ENCODE results near the gene DNAH14. TPM values are rescaled to one million over a fixed set of nuclear protein-coding genes. Genes with fewer than 3 reads are reported as not detected.

DNAH14 gene
- total and polyA plus RNA-seq, 2 donors from 2014 or later: 6.6 to 25.1 TPM

DNA sequence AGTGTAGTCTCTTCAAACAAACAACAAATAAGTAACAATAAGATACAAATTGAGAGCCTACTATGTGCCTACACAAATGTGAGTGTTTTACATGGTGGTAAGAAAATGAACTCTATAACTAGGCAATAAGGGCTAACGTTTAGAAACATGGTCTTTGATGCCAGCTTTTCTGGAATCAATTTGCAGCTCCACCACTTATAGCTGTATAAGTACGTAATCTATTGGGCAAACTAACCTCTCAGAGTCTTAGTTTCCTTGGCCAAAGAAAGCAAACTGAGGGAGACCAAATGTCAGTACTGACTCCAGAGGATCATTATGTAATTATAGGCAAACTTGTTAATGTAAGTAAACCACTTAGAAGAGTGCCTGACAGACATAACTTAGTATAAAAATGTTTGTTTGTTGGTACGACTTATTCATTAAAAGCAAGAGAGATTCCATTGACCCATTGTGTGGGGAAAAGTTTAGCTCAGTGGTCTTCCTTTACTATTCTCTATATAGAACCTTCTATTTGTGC is 438.6 kb downstream of the DNAH14 start:
- H3K9ac ChIP-seq (ENCODE audit: low read length in 3 of 3): no peak overlapping the region
- FAIRE-seq (no peak), DNase-seq (no peak)
- no peak overlapping the region for H3K4me3 ChIP-seq (ENCODE audit: low read length in 3 of 3)
- H3K9me3 ChIP-seq (ENCODE audit: control insufficient read depth in 2 of 3, insufficient read depth in 1 of 3, low read length in 3 of 3): no peaks in the 10 kb centered on the region
- no peaks in the 10 kb centered on the region for H3K36me3 ChIP-seq (ENCODE audit: control insufficient read depth in 2 of 3, insufficient read depth in 3 of 3, low read length in 3 of 3)
- intact Hi-C loops (cut with DNase I): no loop called here
- TF ChIP-seq CTCF (IDR thresholded peaks at IDR 0.05; ENCODE audit: borderline replicate concordance, extremely low read depth, insufficient read depth): no peak
- no peaks in the 10 kb centered on the region for H3K4me1 ChIP-seq (ENCODE audit: control insufficient read depth in 2 of 3, insufficient read depth in 2 of 3, low read depth in 1 of 3, low read length in 3 of 3)
- no peak overlapping the region for H3K27ac ChIP-seq (ENCODE audit: low read depth in 2 of 2, low read length in 2 of 2)
- H3K27me3 ChIP-seq (ENCODE audit: control insufficient read depth, insufficient read depth, low read length): no peaks in the 10 kb centered on the region

GRCh38 chr1:225371366-225372010 is 442.0 kb downstream of the DNAH14 start:
- DNase-seq: no peak
- intact Hi-C loops (cut with DNase I): no loop called here
- FAIRE-seq: no peak
- no peak overlapping the region for H3K27ac ChIP-seq (ENCODE audit: low read depth in 2 of 2, low read length in 2 of 2)
- no peaks in the 10 kb centered on the region for H3K9me3 ChIP-seq (ENCODE audit: control insufficient read depth in 2 of 3, insufficient read depth in 1 of 3, low read length in 3 of 3)
- H3K36me3 ChIP-seq (ENCODE audit: control insufficient read depth in 2 of 3, insufficient read depth in 3 of 3, low read length in 3 of 3): no peaks in the 10 kb centered on the region
- H3K4me3 ChIP-seq (ENCODE audit: low read length in 3 of 3): no peak overlapping the region
- H3K4me1 ChIP-seq (ENCODE audit: control insufficient read depth in 2 of 3, insufficient read depth in 2 of 3, low read depth in 1 of 3, low read length in 3 of 3): no peaks in the 10 kb centered on the region
- H3K9ac ChIP-seq (ENCODE audit: low read length in 3 of 3): no peak overlapping the region
- H3K27me3 ChIP-seq (ENCODE audit: control insufficient read depth, insufficient read depth, low read length): no peaks in the 10 kb centered on the region
- TF ChIP-seq CTCF (IDR thresholded peaks at IDR 0.05; ENCODE audit: borderline replicate concordance, extremely low read depth, insufficient read depth): no peak

DNA sequence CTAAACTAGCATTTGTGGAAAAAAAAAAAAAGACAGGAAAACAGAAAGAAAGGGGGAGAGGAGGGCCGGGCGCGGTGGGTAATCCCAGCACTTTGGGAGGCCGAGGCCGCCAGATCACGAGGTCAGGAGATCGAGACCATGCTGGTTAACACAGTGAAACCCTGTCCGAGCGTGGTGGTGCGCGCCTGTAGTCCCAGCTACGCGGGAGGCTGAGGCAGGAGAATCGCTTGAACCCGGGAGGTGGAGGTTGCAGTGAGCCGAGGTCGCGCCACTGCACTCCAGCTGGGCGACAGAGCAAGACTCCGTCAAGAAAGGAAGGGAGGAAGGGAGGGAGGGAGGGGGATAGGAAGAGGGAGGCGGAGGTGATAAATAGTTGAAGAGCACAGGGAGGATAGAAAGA is 443.7 kb downstream of the DNAH14 start:
- Histone ChIP-seq H3K36me3 (ENCODE audit: control insufficient read depth in 2 of 3, insufficient read depth in 3 of 3, low read length in 3 of 3) (no peaks in the 10 kb centered on the region), H3K4me3 (ENCODE audit: low read length in 3 of 3) (no peak overlapping the region), H3K9me3 (ENCODE audit: control insufficient read depth in 2 of 3, insufficient read depth in 1 of 3, low read length in 3 of 3) (no peaks in the 10 kb centered on the region), H3K27ac (ENCODE audit: low read depth in 2 of 2, low read length in 2 of 2) (no peak overlapping the region), H3K4me1 (ENCODE audit: control insufficient read depth in 2 of 3, insufficient read depth in 2 of 3, low read depth in 1 of 3, low read length in 3 of 3) (no peaks in the 10 kb centered on the region), H3K27me3 (ENCODE audit: control insufficient read depth, insufficient read depth, low read length) (no peaks in the 10 kb centered on the region), H3K9ac (ENCODE audit: low read length in 3 of 3) (no peak overlapping the region)
- intact Hi-C loops (cut with DNase I): no loop called here
- FAIRE-seq (no peak), DNase-seq (no peak)
- no peak for TF ChIP-seq CTCF (IDR thresholded peaks at IDR 0.05; ENCODE audit: borderline replicate concordance, extremely low read depth, insufficient read depth)

DNA sequence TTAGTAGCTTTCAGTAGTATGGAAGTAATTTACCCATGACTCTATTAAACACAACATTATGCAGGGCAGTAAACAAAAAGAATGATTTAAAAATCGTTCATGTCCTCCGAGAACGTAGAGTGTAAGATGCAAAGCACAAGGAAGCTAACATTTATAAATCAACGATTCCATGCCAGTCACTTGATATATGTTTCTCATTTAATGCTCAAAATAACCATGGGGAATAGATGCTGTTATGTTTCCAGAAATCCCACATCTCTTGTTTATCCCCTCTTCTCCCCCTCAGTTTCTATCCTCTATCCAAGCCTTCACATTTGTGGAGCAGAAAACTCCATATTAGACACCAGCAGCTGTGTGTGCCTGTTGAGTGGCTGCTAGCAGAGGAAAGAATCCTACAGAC is 445.5 kb downstream of the DNAH14 start:
- H3K9me3 ChIP-seq (ENCODE audit: control insufficient read depth in 2 of 3, insufficient read depth in 1 of 3, low read length in 3 of 3): no peaks in the 10 kb centered on the region
- TF ChIP-seq CTCF (IDR thresholded peaks at IDR 0.05; ENCODE audit: borderline replicate concordance, extremely low read depth, insufficient read depth): no peak
- no peak for DNase-seq
- no peak overlapping the region for H3K27ac ChIP-seq (ENCODE audit: low read depth in 2 of 2, low read length in 2 of 2)
- no peak overlapping the region for H3K9ac ChIP-seq (ENCODE audit: low read length in 3 of 3)
- no peaks in the 10 kb centered on the region for H3K4me1 ChIP-seq (ENCODE audit: control insufficient read depth in 2 of 3, insufficient read depth in 2 of 3, low read depth in 1 of 3, low read length in 3 of 3)
- FAIRE-seq: no peak
- intact Hi-C loops (cut with DNase I): no loop called here
- no peaks in the 10 kb centered on the region for H3K27me3 ChIP-seq (ENCODE audit: control insufficient read depth, insufficient read depth, low read length)
- no peak overlapping the region for H3K4me3 ChIP-seq (ENCODE audit: low read length in 3 of 3)
- H3K36me3 ChIP-seq (ENCODE audit: control insufficient read depth in 2 of 3, insufficient read depth in 3 of 3, low read length in 3 of 3): no peaks in the 10 kb centered on the region
